HEK293 (cell line): Measurements from ENCODE around the gene PI4KA.
"Not testable (repeated sequence)": the region's sequence is repeated elsewhere in the genome, so short reads cannot be mapped to it uniquely, and the experiment has no call there.

ENCODE experiments used
- CTCF ChIP-seq: fragments of 450-650 bp; formaldehyde crosslinking; IDR thresholded peaks from 2 replicates; pipeline ENCODE4 v1.5.1; 2016; ENCODE audit warnings: missing biosample characterization, missing genetic modification characterization
- ZNF138 ChIP-seq: fragments of 450-650 bp; formaldehyde crosslinking; IDR thresholded peaks from 2 replicates; pipeline ENCODE4 v1.5.1; 2016; ENCODE audit warnings: missing biosample characterization, missing genetic modification characterization, borderline replicate concordance
- ZNF362 ChIP-seq: fragments of 450-650 bp; formaldehyde crosslinking; IDR thresholded peaks from 2 replicates; pipeline ENCODE4 v1.5.1; 2016; ENCODE audit warnings: missing biosample characterization, missing genetic modification characterization
- ZNF544 ChIP-seq: fragments of 450-650 bp; formaldehyde crosslinking; IDR thresholded peaks from 2 replicates; pipeline ENCODE4 v1.5.0; 2017; ENCODE audit warnings: missing biosample characterization, missing genetic modification characterization

GRCh38 chr22:20703414-20703806 lies 155.2 kb downstream of the PI4KA start:
- not testable (repeated sequence) for TF ChIP-seq ZNF544, ZNF362, ZNF138, CTCF (tag by site-specific recombination)
